Activated T-helper 1 cell treated with anti-CD3 and anti-CD28 coated beads, Interleukin-2, amount 50 U/mL, for 16 hours (primary cell): Measurements from ENCODE around the gene DIAPH2.

ENCODE experiments used
- DNase-seq, 2 donors: peaks; one replicate each; pipeline ENCODE4 v3.0.0-alpha.2; 2020; ENCODE audit warnings: low read depth in 1 of 2, low spot score in 1 of 2

The DIAPH2 gene

GRCh38 chrX:97284531-97284930, 599.9 kb downstream of the DIAPH2 start:
- DNase-seq: no peak

DNA sequence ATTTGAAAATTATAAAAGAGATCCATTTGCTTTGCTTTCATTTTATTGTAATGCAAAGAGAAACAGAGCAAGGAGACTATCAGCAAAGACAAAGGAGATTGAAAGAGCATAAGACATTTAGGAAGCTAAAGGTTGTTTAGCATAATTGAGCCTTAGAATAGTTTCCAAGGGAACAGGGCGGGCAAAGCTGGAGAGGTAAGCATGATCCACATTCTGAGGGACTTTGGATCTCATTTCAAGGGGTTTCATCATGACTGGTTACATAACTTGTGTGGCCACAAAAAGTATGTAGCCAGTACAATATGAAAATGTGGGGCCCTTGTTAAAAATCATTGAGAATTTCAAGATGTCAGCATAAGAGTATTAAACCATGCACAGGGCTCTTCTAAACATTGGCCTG, 605.6 kb downstream of the DIAPH2 start:
- no peak for DNase-seq

DNA sequence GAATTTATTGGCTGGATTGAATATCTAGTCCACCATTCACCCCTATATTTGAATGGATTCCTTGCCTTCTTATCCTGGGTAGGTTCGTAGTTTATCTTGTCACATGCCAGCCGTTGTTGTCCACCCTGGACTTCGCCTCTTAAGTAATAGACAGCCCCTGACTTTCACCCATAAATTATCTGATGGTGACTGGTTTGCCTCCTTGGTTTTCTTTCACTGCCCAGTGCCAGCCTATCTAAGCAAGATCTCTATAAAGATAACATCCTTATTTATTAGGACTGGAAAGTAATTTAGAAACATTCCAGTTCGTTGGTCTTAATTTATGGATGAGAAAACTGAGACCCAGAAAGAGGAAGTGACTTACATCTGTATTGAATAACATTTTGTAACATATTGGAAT, 609.4 kb downstream of the DIAPH2 start:
- no peak for DNase-seq

DNA sequence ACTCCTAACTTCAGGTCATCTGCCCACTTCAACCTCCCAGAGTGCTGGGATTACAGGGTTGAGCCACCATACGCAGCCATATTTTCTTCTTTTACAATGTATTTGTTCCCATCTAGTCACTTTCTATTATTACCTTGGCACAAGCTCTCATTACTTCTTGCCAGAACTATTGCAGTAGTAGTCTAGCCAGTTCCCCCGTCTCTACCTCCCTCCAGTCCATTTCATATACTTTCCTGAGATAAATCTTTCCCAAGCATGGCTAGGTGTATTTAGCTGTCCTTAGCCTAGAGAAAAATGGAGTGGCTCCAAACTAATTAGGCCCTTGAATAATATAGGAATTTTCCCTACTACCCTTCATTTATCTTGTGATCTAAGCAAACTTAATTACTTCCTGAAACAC, 611.3 kb downstream of the DIAPH2 start:
- DNase-seq: no peak

GRCh38 chrX:97306771-97307470, 622.3 kb downstream of the DIAPH2 start:
- DNase-seq: no peak

GRCh38 chrX:97308171-97308570, 623.5 kb downstream of the DIAPH2 start:
- DNase-seq: no peak

DNA sequence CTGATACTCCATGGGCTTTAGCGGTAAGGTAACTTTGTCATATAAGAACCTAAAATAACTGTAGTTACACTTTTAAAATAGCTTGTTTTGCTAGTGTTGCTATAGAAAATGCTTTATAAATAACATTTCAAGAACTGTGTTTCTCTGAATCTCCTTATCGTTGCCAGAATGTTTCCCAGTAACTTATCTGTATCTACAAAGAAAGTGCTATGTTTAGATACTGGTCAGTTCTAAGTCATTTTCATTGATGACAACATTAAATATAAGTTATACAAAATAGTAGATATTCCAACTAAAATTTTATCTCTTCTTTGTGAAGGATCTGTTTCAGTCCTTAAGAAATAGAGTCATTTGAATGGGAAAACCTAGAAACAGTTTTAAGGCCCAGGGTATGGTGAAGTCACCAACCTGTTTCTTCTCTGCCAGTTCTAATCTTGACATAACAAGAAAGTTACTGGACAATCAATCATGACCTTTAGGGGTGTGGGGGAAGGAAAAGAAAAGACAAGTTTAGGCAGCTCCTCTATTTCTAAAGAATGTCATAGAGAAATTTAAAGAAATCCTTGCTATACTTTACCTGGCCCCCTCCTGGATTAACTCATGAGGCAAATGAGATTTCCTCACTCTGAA, 625.0 kb downstream of the DIAPH2 start:
- no peak for DNase-seq

DNA sequence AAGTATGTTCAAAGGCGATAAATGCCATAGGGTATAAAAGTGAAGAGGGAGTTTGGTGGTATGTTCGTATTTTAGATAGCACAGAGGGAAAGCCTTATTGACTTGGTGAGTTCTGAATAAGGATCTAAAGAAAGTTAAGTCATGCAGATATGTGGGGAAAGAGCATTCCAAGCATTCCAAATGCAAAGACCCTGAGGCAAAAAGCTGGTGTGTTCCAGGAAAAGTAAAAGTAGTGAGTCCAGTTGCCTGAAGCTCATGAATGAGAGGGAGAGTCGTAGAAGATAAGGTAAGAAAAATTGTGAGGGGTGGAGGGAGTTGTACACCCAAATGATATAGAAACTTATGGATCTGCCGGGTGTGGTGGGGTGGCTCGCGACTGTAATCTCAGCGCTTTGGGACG, 625.7 kb downstream of the DIAPH2 start:
- DNase-seq: no peak

- DNase-seq: no peak
Observed at GRCh38 chrX:97311066-97311778, 626.6 kb downstream of the DIAPH2 start.

GRCh38 chrX:97314345-97314744, 629.7 kb downstream of the DIAPH2 start:
- DNase-seq: no peak

DNA sequence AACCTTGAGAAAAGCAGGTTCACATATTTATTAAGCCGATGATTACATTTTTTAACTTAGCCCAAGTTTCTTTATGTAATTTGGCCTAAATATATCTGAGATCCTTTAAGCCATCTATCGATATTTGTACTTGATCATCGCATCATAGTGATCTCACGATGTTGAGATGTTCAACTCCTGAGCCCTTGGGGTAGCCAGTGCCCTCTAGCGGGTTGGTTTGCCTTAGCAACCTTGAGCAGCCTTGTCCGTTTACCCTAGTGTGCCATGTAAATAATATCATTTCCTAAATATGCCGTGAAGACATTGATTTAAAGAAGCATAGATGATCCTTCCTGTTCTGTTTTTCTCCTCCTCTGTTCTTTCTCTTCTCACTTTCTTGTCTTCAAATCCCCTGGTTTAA, 631.3 kb downstream of the DIAPH2 start:
- no peak for DNase-seq

- DNase-seq: no peak
Observed at GRCh38 chrX:97320305-97320704, 635.7 kb downstream of the DIAPH2 start.

DNA sequence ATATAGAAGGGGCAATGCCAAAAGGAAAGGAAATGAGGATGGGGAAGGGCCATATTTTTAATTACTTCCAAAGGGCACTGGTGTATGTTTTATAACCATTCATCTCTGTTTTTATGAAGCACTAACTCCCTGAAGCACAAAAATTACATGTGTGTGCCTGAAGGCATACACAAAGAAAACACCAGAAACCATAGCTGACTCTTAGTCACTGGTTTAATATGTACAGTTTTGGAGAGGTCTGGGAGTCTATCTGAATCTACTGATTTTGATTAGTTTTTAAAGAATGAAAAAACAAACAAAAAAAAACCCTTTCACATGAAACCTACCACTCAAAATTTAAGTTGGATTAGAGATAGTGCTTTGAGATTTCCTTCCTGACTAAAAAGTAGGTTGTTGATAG, 637.8 kb downstream of the DIAPH2 start:
- no peak for DNase-seq

DNA sequence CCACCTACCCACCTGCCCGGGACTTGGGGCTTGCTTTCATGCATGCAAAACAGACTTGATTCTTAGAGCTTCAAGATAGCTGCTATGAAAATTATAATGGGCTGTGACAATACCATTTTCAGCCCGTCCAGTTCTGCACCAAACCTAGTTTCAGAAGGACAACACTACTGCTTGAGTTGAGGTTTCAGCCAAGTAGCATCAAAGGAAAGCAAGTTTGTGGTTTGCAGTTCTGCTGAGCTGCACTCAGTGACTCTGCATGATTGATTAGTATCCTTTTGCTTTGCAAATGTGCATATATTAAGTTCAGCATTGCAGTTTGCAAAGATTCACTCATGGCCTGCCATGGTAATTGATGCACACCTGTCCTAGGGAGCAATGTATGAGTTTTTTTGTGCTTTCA, 641.8 kb downstream of the DIAPH2 start:
- no peak for DNase-seq

- no peak for DNase-seq
Observed at GRCh38 chrX:97328853-97329390, 644.3 kb downstream of the DIAPH2 start.

DNA sequence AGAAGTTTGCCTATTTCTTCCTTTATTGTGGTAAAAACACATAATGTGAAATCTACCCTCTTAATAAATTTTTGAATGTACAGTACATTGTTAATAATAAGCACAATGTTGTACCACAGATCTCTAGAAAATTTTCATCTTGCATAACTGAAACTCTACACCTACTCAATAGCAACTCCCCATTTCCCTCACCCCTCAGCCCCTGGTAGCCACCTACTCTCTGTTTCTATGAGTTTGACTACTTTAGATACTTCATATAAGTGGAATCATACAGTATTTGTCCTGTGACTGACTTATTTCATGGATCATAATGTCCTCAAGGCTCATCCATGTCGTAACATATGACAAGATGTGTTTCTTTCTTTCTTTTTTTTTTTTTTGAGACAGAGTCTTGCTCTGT, 645.5 kb downstream of the DIAPH2 start:
- DNase-seq: no peak

DNA sequence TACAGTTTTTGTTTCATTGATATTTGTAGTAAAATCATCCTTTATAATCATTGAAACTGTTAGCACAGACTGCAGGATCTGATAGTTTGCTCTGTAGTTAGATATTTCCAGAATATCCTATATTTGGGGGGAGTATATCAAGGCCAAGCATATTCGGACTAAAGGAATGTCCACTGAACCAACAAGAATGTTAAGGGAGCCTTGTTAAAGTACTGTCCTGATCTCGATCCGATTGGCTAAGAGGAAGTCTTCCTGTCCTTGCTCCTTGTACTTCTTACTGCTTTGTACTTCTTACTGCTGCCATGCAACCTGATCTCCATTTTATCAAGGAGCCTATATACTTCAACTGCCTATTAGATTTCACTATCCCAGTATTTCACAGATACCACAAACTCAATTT, 648.3 kb downstream of the DIAPH2 start:
- DNase-seq: no peak

DNA sequence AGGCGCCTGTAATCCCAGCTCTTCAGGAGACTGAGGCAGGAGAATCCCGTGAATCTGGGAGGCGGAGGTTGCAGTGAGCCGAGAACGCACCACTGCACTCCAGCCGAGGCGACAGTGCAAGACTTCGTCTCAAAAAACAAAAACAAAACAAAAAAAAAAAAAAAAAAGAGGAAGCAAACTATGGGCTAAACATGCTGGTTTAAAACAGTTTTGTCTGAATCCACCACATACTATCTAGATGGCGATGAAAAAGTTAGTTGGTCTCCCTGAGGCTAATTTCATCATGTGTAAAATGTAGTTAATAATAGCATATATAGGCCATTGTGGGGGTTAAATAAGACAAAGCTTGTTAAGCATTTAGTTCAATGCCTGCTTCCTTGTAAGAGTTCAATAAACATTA, 650.2 kb downstream of the DIAPH2 start:
- DNase-seq: no peak

GRCh38 chrX:97344724-97345123, 660.1 kb downstream of the DIAPH2 start:
- no peak for DNase-seq

GRCh38 chrX:97358941-97359340, 674.3 kb downstream of the DIAPH2 start:
- no peak for DNase-seq

GRCh38 chrX:97363843-97364242, 679.2 kb downstream of the DIAPH2 start:
- DNase-seq: no peak

GRCh38 chrX:97366237-97366636, 681.6 kb downstream of the DIAPH2 start:
- DNase-seq: no peak
